HCT116 (cell line): ENCODE results near the gene CD22.

ENCODE experiments used
- EZH2 ChIP-seq: fragments of 200-600 bp; sonication (generic); IDR thresholded peaks from 2 replicates; pipeline ENCODE4 v1.6.1; 2017; ENCODE audit warnings: antibody characterized with exemption, mixed run types
- JUND ChIP-seq: IDR thresholded peaks from 2 replicates; pipeline ENCODE4 v1.6.1; 2012
- MAX ChIP-seq: IDR thresholded peaks from 2 replicates; pipeline ENCODE4 v1.6.1; 2012
- POLR2A ChIP-seq: IDR thresholded peaks from 2 replicates; pipeline ENCODE4 v1.7.0; 2011; ENCODE audit warnings: borderline replicate concordance; ENCODE audit not compliant: insufficient read depth, insufficient read length; ENCODE audit errors: extremely low read depth
- POLR2AphosphoS5 ChIP-seq: IDR thresholded peaks from 2 replicates; pipeline ENCODE4 v1.6.1; 2011; ENCODE audit warnings: mild to moderate bottlenecking, low read depth, low read length, moderate library complexity
- REST ChIP-seq: IDR thresholded peaks from 2 replicates; pipeline ENCODE4 v1.6.1; 2012; ENCODE audit warnings: low read depth
- ZFX ChIP-seq: fragments of 450-650 bp; IDR thresholded peaks from 2 replicates; pipeline ENCODE4 v1.6.1; 2017
- TF ChIP-seq, protein P1 (sequence below), 3 experiments: fragments of 200-600 bp in 1 of 3; sonication (generic) in 1 of 3; IDR thresholded peaks in 2 of 3; conservative IDR thresholded peaks in 1 of 3; 2 replicates each; pipeline ENCODE4 v1.5.1; 2012 to 2017; ENCODE audit warnings: low read depth in 2 of 3, low read length in 2 of 3, antibody characterized with exemption in 1 of 3, borderline replicate concordance in 1 of 3, control low read depth in 1 of 3, mild to moderate bottlenecking in 1 of 3, mixed read lengths in 1 of 3, mixed run types in 1 of 3, moderate library complexity in 1 of 3; ENCODE audit not compliant: insufficient read depth in 1 of 3
- TF ChIP-seq, protein P2 (sequence below): IDR thresholded peaks from 2 replicates; pipeline ENCODE4 v1.6.1; 2012

- TF ChIP-seq, protein P1, sequence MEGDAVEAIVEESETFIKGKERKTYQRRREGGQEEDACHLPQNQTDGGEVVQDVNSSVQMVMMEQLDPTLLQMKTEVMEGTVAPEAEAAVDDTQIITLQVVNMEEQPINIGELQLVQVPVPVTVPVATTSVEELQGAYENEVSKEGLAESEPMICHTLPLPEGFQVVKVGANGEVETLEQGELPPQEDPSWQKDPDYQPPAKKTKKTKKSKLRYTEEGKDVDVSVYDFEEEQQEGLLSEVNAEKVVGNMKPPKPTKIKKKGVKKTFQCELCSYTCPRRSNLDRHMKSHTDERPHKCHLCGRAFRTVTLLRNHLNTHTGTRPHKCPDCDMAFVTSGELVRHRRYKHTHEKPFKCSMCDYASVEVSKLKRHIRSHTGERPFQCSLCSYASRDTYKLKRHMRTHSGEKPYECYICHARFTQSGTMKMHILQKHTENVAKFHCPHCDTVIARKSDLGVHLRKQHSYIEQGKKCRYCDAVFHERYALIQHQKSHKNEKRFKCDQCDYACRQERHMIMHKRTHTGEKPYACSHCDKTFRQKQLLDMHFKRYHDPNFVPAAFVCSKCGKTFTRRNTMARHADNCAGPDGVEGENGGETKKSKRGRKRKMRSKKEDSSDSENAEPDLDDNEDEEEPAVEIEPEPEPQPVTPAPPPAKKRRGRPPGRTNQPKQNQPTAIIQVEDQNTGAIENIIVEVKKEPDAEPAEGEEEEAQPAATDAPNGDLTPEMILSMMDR (IDR thresholded peaks at IDR 0.05 in 2 of 3, conservative IDR thresholded peaks at IDR 0.05 in 1 of 3; ENCODE audit: borderline replicate concordance in 1 of 3, insufficient read depth in 1 of 3, low read depth in 2 of 3, low read length in 2 of 3): no peak
- TF ChIP-seq POLR2AphosphoS5: no peak
- no peak for TF ChIP-seq POLR2A
- no peak for TF ChIP-seq EZH2
- TF ChIP-seq REST: no peak
- TF ChIP-seq JUND: no peak
- no peak for TF ChIP-seq MAX
- TF ChIP-seq ZFX: no peak
- TF ChIP-seq, protein P2, sequence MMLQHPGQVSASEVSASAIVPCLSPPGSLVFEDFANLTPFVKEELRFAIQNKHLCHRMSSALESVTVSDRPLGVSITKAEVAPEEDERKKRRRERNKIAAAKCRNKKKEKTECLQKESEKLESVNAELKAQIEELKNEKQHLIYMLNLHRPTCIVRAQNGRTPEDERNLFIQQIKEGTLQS: no peak
Observed at GRCh38 chr19:35337984-35338296, 9.0 kb downstream of the CD22 start.
